Common myeloid progenitor, CD34-positive (primary cell): ENCODE measurements around the gene TMEM141.

Experiments
- CTCF ChIA-PET: fragments of 350-600 bp; sonication (Branson Sonifier 250); formaldehyde crosslinking; loops from one replicate; lab custom pipeline; 2021; ENCODE audit warnings: antibody characterized with exemption; lab: Charles Lee
- POLR2A ChIA-PET: fragments of 350-600 bp; sonication (Branson Sonifier 250); formaldehyde crosslinking; loops from one replicate; lab custom pipeline; 2021; ENCODE audit warnings: antibody characterized with exemption; lab: Charles Lee
- DNase-seq, 3 donors: peaks; one replicate each; pipeline versions ENCODE4 v3.0.0 to v3.0.0-alpha.2; 2013
- H3K27ac ChIP-seq, 2 experiments: 1 replicate in 1 of 2; 2 replicates in 1 of 2; pipeline ENCODE4 v1.7.0; 2013; ENCODE audit warnings: inconsistent platforms in 2 of 2, low read length in 2 of 2, mild to moderate bottlenecking in 2 of 2, low read depth in 1 of 2, moderate library complexity in 1 of 2; ENCODE audit not compliant: severe bottlenecking in 2 of 2, insufficient read depth in 1 of 2, poor library complexity in 1 of 2
- H3K27me3 ChIP-seq, 5 experiments: replicated peaks in 2 of 5; 1 replicate in 3 of 5; 2 replicates in 2 of 5; pipeline versions ENCODE4 v1.6.1 to v1.7.0; 2013; ENCODE audit warnings: low read length in 4 of 5, mild to moderate bottlenecking in 2 of 5, moderate library complexity in 2 of 5, inconsistent platforms in 1 of 5; ENCODE audit not compliant: insufficient read depth in 5 of 5, control insufficient read depth in 4 of 5
- H3K36me3 ChIP-seq, 4 experiments: 1 replicate in 2 of 4; 2 replicates in 2 of 4; pipeline versions ENCODE4 v1.6.1 to v1.7.0; 2013; ENCODE audit warnings: low read length in 3 of 4, control low read depth in 1 of 4, mild to moderate bottlenecking in 1 of 4; ENCODE audit not compliant: control insufficient read depth in 4 of 4, insufficient read depth in 4 of 4
- H3K4me1 ChIP-seq, 4 experiments: 1 replicate in 3 of 4; 2 replicates in 1 of 4; pipeline versions ENCODE4 v1.6.1 to v1.7.1; 2013; ENCODE audit warnings: low read length in 3 of 4, mild to moderate bottlenecking in 3 of 4, control low read depth in 1 of 4, inconsistent platforms in 1 of 4, moderate library complexity in 1 of 4; ENCODE audit not compliant: control insufficient read depth in 4 of 4, insufficient read depth in 4 of 4; ENCODE audit errors: control extremely low read depth in 1 of 4
- H3K4me3 ChIP-seq, 7 experiments: 1 replicate in 4 of 7; 2 replicates in 3 of 7; pipeline versions ENCODE4 v1.5.1 to v1.7.0; 2013; ENCODE audit warnings: mild to moderate bottlenecking in 7 of 7, low read length in 6 of 7, moderate library complexity in 6 of 7, inconsistent platforms in 2 of 7, low read depth in 2 of 7, control low read depth in 1 of 7; ENCODE audit not compliant: insufficient read depth in 4 of 7, control insufficient read depth in 1 of 7; ENCODE audit errors: extremely low read depth in 1 of 7
- H3K9me3 ChIP-seq, 5 experiments: 1 replicate in 4 of 5; 2 replicates in 1 of 5; pipeline versions ENCODE4 v1.6.1 to v1.7.1; 2013; ENCODE audit warnings: low read length in 4 of 5, mild to moderate bottlenecking in 2 of 5, inconsistent platforms in 1 of 5, low read depth in 1 of 5, moderate library complexity in 1 of 5; ENCODE audit not compliant: control insufficient read depth in 4 of 5, insufficient read depth in 2 of 5; ENCODE audit errors: control extremely low read depth in 1 of 5
- WGBS: methylation state at CpG from one replicate; pipeline ENCODE4 v1.1.5; 2013; ENCODE audit not compliant: insufficient coverage; 5-methylcytosine and 5-hydroxymethylcytosine counted together

TMEM141 gene

DNA sequence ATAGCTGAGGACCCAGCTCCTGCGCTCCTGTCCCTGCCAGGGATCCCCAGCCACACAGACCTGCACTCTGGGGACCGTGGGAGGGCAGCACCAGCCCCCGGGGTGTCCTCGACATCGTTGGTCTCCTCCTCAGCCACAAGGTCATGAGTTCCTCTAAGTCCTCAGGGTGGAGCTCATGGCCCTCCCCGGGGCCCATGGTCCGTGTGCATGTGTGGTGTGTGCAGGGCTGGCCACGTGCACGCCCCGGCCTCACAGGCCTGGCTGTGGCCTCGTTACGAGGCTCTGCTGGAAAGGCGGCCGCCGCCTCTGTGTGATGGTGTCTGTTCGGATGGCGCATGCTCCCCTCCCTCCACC lies 35.0 kb downstream of the TMEM141 start:
- H3K9me3 ChIP-seq, result no peaks in the 10 kb centered on the region
- no peak overlapping the region for H3K27ac ChIP-seq
- DNase-seq, result no peak
- H3K4me1 ChIP-seq, result peaks cover 0 to 5% (median 2%) of the 10 kb centered on the region in 4 experiments
- no peak overlapping the region for H3K4me3 ChIP-seq
- ChIA-PET POLR2A (no interaction called here), CTCF (interaction anchor here (1.5 kb wide), 1 partner anchor 16 kb away, joined by 4 read pairs; no protein-coding TSS in a partner anchor)
- H3K36me3 ChIP-seq, result peaks cover 14 to 83% (median 47%) of the 10 kb centered on the region in 4 experiments
- peaks cover 0 to 3% (median 0%) of the 10 kb centered on the region in 5 experiments for H3K27me3 ChIP-seq
- WGBS, result 98% methylated on average over 5 of the region's 17 CpGs

DNA sequence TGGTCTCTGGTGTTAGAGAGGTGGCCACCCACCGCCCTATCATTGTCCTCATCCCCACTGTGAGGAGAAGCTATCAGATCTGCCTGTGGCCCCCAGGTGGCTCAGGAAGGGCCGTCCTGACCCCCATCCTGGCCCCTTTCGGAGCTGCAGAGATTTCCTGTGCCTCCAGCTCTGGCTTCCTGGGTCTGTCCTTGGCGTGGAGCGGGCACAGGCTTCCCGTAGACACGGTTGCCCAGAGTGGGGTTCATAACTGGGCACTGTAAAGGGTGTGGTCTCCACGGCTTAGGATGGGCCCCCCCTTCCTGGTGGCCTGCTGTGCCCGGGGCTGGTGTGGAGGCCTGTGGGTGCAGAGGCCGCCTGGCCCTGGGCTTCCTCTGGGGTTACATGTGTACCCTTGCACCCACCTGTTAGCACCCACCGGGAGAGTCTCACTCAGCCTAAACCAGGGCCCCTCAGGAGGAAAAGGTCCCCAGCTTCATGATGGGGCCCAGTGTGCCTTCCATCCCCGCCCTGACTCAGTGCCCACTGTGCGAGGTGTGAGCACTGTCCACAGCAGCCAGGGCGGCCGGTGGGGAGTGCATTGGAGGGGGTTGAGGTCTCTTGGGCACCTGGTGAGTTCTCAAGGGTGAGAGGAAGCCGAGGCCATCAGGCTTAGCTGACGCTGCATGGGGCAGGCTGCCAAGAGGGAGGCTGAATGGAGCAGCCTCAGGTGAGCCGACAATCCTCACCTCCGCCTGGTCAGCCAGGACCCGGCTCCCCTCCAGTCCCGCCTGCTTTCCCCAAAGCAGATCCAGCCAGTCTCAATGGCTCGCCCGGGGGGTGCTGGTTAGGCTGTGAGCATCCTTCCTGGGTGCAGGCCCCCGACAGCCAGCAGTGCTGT lies 35.8 kb downstream of the TMEM141 start:
- ChIA-PET POLR2A (no interaction called here), CTCF (interaction anchor here (1.1 to 1.7 kb wide), 2 partner anchors 16 to 17 kb away, joined by 3 to 6 read pairs; partner anchors contain the start of gene AJM1)
- Histone ChIP-seq H3K27ac (no peak overlapping the region), H3K27me3 (no peaks in the 10 kb centered on the region), H3K4me3 (no peak overlapping the region), H3K9me3 (no peaks in the 10 kb centered on the region), H3K4me1 (peaks cover 0 to under 1% (median 0%) of the 10 kb centered on the region in 4 experiments), H3K36me3 (peaks cover 17 to 91% (median 52%) of the 10 kb centered on the region in 4 experiments)
- 99% methylated on average over 17 of the region's 24 CpGs for WGBS
- no peak for DNase-seq

DNA sequence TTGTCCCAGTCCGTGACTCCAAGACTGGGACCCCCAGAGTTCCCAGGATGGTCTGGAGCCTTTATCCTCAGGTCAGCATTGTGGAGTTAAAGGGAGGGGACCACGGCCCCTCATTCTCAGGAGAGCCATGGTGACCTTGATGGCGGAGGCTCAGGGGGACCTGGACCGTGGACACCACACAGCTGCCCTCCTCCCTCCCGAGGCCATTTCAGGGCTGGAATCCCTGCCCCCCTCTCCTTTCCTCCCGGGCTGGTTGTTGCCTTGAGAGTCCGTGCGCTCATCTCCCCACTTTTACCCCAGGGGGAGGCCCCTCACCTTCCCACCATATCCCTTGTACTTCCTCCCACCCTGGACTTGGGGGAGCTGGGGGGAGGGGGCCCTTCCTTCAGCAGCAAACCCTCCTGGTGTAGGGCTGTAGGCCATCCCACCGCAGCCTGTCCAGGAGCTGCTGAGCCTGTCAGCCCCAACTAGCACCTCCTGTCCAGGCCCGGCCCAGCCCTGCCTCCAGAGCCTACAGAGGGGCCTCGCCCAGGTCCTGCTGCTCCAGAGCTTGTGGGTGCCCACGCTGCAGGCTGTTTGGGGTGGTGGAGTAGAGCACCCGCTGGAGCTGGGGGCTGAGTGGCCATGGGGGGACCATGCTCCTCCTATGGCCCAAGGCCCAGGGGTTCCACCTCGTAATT lies 36.8 kb downstream of the TMEM141 start:
- POLR2A ChIA-PET, result no interaction called here

DNA sequence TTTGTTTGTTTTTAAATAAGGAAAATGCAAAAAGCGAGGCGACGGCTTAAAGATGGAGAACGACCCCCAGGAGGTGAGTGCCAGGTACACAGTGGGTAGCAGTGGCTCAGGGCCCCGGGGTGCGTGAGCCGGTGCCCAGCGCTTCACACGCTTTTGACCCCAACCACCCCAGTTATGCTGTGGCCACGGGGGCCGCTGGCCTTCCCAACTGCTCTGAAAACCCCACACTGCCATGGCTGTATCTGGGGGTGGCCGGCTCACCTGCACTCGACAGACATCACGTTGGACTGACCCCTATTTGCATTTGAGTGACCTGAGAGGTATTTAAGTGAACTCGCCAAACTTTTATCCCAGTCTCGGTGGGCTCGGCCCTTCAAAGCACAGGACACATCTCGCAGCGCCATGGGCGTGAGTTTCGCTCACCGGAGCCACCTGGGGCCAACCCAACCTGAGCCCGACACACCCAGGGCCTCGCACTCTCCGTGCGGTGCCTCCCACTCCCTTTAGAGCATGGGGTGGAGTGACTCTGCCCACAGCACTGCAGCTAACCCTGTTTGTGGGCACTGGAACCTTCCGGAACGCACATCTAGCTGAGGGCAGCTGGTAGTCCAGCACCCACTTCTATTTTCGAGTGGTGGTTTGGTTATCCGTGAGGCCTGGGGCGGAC lies 37.5 kb downstream of the TMEM141 start:
- Histone ChIP-seq H3K36me3 (peaks cover 17 to 88% (median 55%) of the 10 kb centered on the region in 4 experiments), H3K27me3 (no peaks in the 10 kb centered on the region), H3K4me3 (no peak overlapping the region), H3K27ac (no peak overlapping the region), H3K4me1 (no peaks in the 10 kb centered on the region), H3K9me3 (no peaks in the 10 kb centered on the region)
- WGBS, result 96% methylated on average over 30 of the region's 31 CpGs
- ChIA-PET POLR2A (no interaction called here), CTCF (interaction anchor here (1.1 to 2.6 kb wide), 5 partner anchors 10 to 60 kb away, joined by 3 to 9 read pairs (median 6); partner anchors contain the start of gene AJM1)
- DNase-seq, result no peak

More for the DNA sequence above, 36.8 kb downstream of the TMEM141 start:
- WGBS, result 98% methylated on average over 8 of the region's 14 CpGs
- CTCF ChIA-PET, result interaction anchor here (1.1 to 1.7 kb wide), 3 partner anchors 12 to 16 kb away, joined by 3 to 6 read pairs (median 6); partner anchors contain the start of gene AJM1
- Histone ChIP-seq H3K9me3 (no peaks in the 10 kb centered on the region), H3K36me3 (peaks cover 17 to 94% (median 59%) of the 10 kb centered on the region in 4 experiments), H3K4me3 (no peak overlapping the region), H3K27me3 (no peaks in the 10 kb centered on the region), H3K27ac (no peak overlapping the region), H3K4me1 (no peaks in the 10 kb centered on the region)
- DNase-seq, result no peak

DNA sequence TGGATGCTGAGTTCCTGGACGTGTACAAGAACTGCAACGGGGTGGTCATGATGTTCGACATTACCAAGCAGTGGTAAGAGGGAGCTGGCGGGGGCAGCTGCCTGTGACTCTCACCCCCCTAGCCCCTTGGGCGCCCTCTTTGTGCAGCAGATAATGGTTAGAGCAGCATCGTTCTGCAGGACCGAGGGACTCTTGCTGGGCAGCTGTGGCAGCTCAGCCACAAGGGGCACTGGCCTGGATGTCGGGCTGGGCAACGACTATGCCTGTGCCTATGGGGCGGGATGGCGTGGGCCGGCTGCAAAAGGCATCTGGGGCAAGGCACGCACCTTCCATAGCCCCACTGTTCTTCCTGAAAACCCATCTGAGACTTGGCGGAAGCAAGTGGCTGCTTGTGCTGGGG lies 38.3 kb downstream of the TMEM141 start:
- ChIA-PET CTCF (interaction anchor here (1.2 to 2.6 kb wide), 3 partner anchors 10 to 59 kb away, joined by 3 to 9 read pairs (median 6); no protein-coding TSS in a partner anchor), POLR2A (no interaction called here)
- no peak overlapping the region for H3K4me3 ChIP-seq
- H3K4me1 ChIP-seq, result no peaks in the 10 kb centered on the region
- no peak for DNase-seq
- no peaks in the 10 kb centered on the region for H3K9me3 ChIP-seq
- H3K27ac ChIP-seq, result no peak overlapping the region
- no peaks in the 10 kb centered on the region for H3K27me3 ChIP-seq
- WGBS, result 98% methylated on average over 13 of the region's 14 CpGs
- peaks cover 17 to 82% (median 53%) of the 10 kb centered on the region in 4 experiments for H3K36me3 ChIP-seq

DNA sequence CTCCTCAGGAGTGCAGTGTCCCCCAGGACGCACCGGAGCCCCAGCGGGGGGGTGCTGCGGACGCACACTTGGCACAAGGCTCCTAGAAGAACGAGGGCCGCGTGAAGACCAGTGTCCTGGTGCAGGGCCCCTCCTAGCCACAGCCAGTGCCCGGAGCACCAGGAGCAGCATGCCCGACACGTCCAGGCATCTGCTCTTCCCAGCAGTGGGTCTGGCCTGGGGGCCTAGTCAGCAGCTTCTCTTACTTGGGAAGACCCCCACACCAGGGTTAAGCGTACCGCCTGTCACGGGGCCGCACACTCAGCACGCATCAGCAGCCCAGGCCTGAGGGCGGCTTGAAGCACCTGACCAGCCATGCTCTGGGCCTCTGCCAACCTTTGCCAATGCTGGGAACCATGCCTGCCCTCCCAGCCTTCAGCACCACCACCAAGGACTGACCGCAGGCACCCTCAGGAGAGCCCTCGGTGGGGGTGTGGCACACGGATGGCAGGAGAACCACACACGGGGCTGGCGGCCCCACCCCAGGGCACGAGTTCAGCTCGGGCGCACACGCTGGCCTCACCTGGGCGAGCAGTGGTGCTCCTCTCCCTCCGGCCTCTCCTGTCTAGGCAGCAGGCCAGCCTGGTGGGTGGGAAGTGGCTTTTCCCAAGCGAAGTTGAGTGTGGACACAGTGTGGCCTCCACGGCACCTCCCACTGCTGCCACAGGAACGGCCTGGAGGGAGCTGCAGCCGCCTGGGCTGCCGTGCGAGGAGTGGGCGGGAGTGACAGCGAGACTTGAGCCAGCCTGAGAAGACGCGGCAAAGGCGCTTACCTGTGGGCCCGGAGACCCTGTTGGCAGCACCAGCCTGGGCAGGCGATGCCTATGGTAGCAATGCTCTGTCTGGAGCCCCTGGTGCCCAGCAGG lies 39.1 kb downstream of the TMEM141 start:
- Histone ChIP-seq H3K27ac (no peak overlapping the region), H3K36me3 (peaks cover 17 to 74% (median 50%) of the 10 kb centered on the region in 4 experiments), H3K27me3 (no peaks in the 10 kb centered on the region), H3K9me3 (no peaks in the 10 kb centered on the region), H3K4me3 (no peak overlapping the region), H3K4me1 (no peaks in the 10 kb centered on the region)
- ChIA-PET POLR2A (no interaction called here), CTCF (interaction anchor here (2.6 kb wide), 1 partner anchor 11 kb away, joined by 9 read pairs; no protein-coding TSS in a partner anchor)
- WGBS, result 94% methylated on average over 34 of the region's 41 CpGs
- no peak for DNase-seq
